HFFc6 (cell line): Measurements from ENCODE around the gene MADCAM1. TPM values are rescaled to one million over a fixed set of nuclear protein-coding genes. Genes with fewer than 3 reads are reported as not detected.

Source experiments
- DNase-seq: peaks from one replicate; pipeline ENCODE4 v3.0.0-alpha.2; 2018
- H3K27ac Mint-ChIP-seq: 2 replicates; pipeline ENCODE4 v1.8.0; 2020; ENCODE audit warnings: mild to moderate bottlenecking, mixed read lengths
- H3K27me3 Mint-ChIP-seq: 2 replicates; pipeline ENCODE4 v1.8.0; 2021; ENCODE audit warnings: mild to moderate bottlenecking, moderate library complexity, mixed read lengths; ENCODE audit not compliant: insufficient read depth
- H3K36me3 Mint-ChIP-seq: 2 replicates; pipeline ENCODE4 v1.8.0; 2021; ENCODE audit warnings: low read depth, mixed read lengths
- H3K4me1 Mint-ChIP-seq: 2 replicates; pipeline ENCODE4 v1.8.0; 2020; ENCODE audit warnings: low read depth, mixed read lengths
- H3K4me3 Mint-ChIP-seq: 2 replicates; pipeline ENCODE4 v1.8.0; 2020; ENCODE audit warnings: mild to moderate bottlenecking, moderate library complexity, mixed read lengths
- H3K9me3 Mint-ChIP-seq: 2 replicates; pipeline ENCODE4 v1.8.0; 2020; ENCODE audit warnings: mild to moderate bottlenecking, mixed read lengths
- CTCF ChIP-seq: fragments of 200-600 bp; sonication (generic); IDR thresholded peaks from 2 replicates; pipeline ENCODE4 v1.5.0; 2021; ENCODE audit warnings: antibody characterized with exemption, mild to moderate bottlenecking
- total RNA-seq, 6 experiments: library from RNA; stranded (reverse); fragmentation: NEBNext Ultra II Directional; extraction: Animal tissue kit (Norgen Biotek cat#: 25700); gene quantifications; 2 replicates in 1 of 6; 3 replicates in 5 of 6; pipeline ENCODE4 v1.2.3, GENCODE V29; 2021

The MADCAM1 gene
- total RNA-seq, 6 experiments from 2014 or later = 0.11 to 0.47 (median 0.21) TPM

GRCh38 chr19:536031-536880 is 40.0 kb downstream of the MADCAM1 start:
- H3K4me1 Mint-ChIP-seq = peaks cover 15% of the 10 kb centered on the region
- no peaks in the 10 kb centered on the region for H3K36me3 Mint-ChIP-seq
- no peaks in the 10 kb centered on the region; the same call in 1 of the 2 replicates for H3K27me3 Mint-ChIP-seq
- H3K4me3 Mint-ChIP-seq = no peak overlapping the region
- no peak for TF ChIP-seq CTCF
- DNase-seq = no peak
- H3K27ac Mint-ChIP-seq = no peak overlapping the region
- no peaks in the 10 kb centered on the region for H3K9me3 Mint-ChIP-seq

GRCh38 chr19:536881-537404 is 40.7 kb downstream of the MADCAM1 start:
- no peak overlapping the region for H3K27ac Mint-ChIP-seq

GRCh38 chr19:538641-539428 is 42.5 kb downstream of the MADCAM1 start:
- no peak overlapping the region for H3K4me3 Mint-ChIP-seq
- H3K4me1 Mint-ChIP-seq = peaks cover 4% of the 10 kb centered on the region
- DNase-seq = no peak
- TF ChIP-seq CTCF = no peak
- no peak overlapping the region for H3K27ac Mint-ChIP-seq
- H3K36me3 Mint-ChIP-seq = peaks cover 7% of the 10 kb centered on the region
- no peaks in the 10 kb centered on the region for H3K27me3 Mint-ChIP-seq
- H3K9me3 Mint-ChIP-seq = no peaks in the 10 kb centered on the region

More at GRCh38 chr19:536881-537404, 40.7 kb downstream of the MADCAM1 start:
- TF ChIP-seq CTCF = no peak
- peaks cover 15% of the 10 kb centered on the region for H3K4me1 Mint-ChIP-seq
- no peak for DNase-seq
- H3K4me3 Mint-ChIP-seq = no peak overlapping the region
- no peaks in the 10 kb centered on the region for H3K27me3 Mint-ChIP-seq
- no peaks in the 10 kb centered on the region for H3K36me3 Mint-ChIP-seq
- H3K9me3 Mint-ChIP-seq = no peaks in the 10 kb centered on the region

GRCh38 chr19:539429-540030 is 43.2 kb downstream of the MADCAM1 start:
- TF ChIP-seq CTCF = no peak
- Mint-ChIP-seq H3K27ac (no peak overlapping the region), H3K4me1 (no peaks in the 10 kb centered on the region), H3K4me3 (no peak overlapping the region), H3K36me3 (peaks cover 7% of the 10 kb centered on the region), H3K27me3 (no peaks in the 10 kb centered on the region), H3K9me3 (no peaks in the 10 kb centered on the region)
- DNase-seq = no peak

GRCh38 chr19:540867-541637 is 44.8 kb downstream of the MADCAM1 start:
- H3K27ac Mint-ChIP-seq = no peak overlapping the region
- no peak for DNase-seq
- no peaks in the 10 kb centered on the region for H3K27me3 Mint-ChIP-seq
- no peaks in the 10 kb centered on the region for H3K9me3 Mint-ChIP-seq
- peaks cover 7% of the 10 kb centered on the region for H3K36me3 Mint-ChIP-seq
- no peak overlapping the region for H3K4me3 Mint-ChIP-seq
- H3K4me1 Mint-ChIP-seq = no peaks in the 10 kb centered on the region
- TF ChIP-seq CTCF = no peak
